Retinal pigment epithelial cell (primary cell): ENCODE results near the gene PHF1.

Source experiments
- DNase-seq: peaks from one replicate; pipeline ENCODE4 v3.0.0-alpha.2; 2010; ENCODE audit warnings: low read depth
- H3K4me3 ChIP-seq: 2 replicates; pipeline ENCODE4 v1.5.1; 2011; ENCODE audit warnings: mild to moderate bottlenecking, low read length, control low read depth, moderate library complexity
- CTCF ChIP-seq: conservative IDR thresholded peaks from 2 replicates; pipeline ENCODE4 v1.5.1; 2011; ENCODE audit warnings: low read depth, low read length, control low read depth, inconsistent platforms

PHF1 gene

GRCh38 chr6:33446356-33446755 lies 35.5 kb downstream of the PHF1 start:
- no peak overlapping the region for H3K4me3 ChIP-seq
- DNase-seq, result no peak
- no peak for TF ChIP-seq CTCF

- TF ChIP-seq CTCF, result no peak
- no peak for DNase-seq
- no peak overlapping the region for H3K4me3 ChIP-seq
These were observed 39.6 kb downstream of the PHF1 start for GRCh38 chr6:33450434-33450833.

GRCh38 chr6:33451606-33452005 lies 40.8 kb downstream of the PHF1 start:
- no peak for DNase-seq
- no peak for TF ChIP-seq CTCF
- no peak overlapping the region for H3K4me3 ChIP-seq

GRCh38 chr6:33452496-33452895 lies 41.7 kb downstream of the PHF1 start:
- DNase-seq, result no peak
- H3K4me3 ChIP-seq, result no peak overlapping the region
- no peak for TF ChIP-seq CTCF

- H3K4me3 ChIP-seq, result peak overlapping the region; percentile 89
- no peak for TF ChIP-seq CTCF
- no peak for DNase-seq
These were observed 42.7 kb downstream of the PHF1 start for GRCh38 chr6:33453393-33454008.

- peak; percentile 85 for DNase-seq
- peak within 1 kb of the TSS; percentile 89 for H3K4me3 ChIP-seq
- TF ChIP-seq CTCF, result no peak
These were observed 43.5 kb downstream of the PHF1 start, which contains the start of gene ZBTB9 for GRCh38 chr6:33454009-33454946. ZBTB9 (plus strand) TSS chr6:33454576; CDS start chr6:33455101, 525 bp downstream.

- TF ChIP-seq CTCF, result no peak
- peak overlapping the region; percentile 89 for H3K4me3 ChIP-seq
- no peak for DNase-seq
These were observed 44.2 kb downstream of the PHF1 start for GRCh38 chr6:33455051-33455450.
